Fibroblast of pulmonary artery (primary cell): ENCODE data around the gene NUDT1.

ENCODE experiments used
- DNase-seq: peaks from one replicate; pipeline ENCODE4 v3.0.0-alpha.2; 2010; ENCODE audit warnings: low read depth
- H3K4me3 ChIP-seq: replicated peaks from 2 replicates; pipeline ENCODE4 v1.5.1; 2011; ENCODE audit warnings: low read depth, mild to moderate bottlenecking, control low read depth, low read length, moderate library complexity
- CTCF ChIP-seq: IDR thresholded peaks from 2 replicates; pipeline ENCODE4 v1.5.1; 2011; ENCODE audit warnings: mild to moderate bottlenecking, control low read depth, low read length, inconsistent platforms; ENCODE audit errors: missing control alignments

The NUDT1 gene

GRCh38 chr7:2299131-2299829 lies 57.3 kb downstream of the NUDT1 start:
- TF ChIP-seq CTCF: no peak
- no peak overlapping the region for H3K4me3 ChIP-seq
- peak; percentile 83 for DNase-seq

GRCh38 chr7:2299870-2300512 lies 58.0 kb downstream of the NUDT1 start:
- DNase-seq: no peak
- TF ChIP-seq CTCF: no peak
- H3K4me3 ChIP-seq: no peak overlapping the region
